HFFc6 (cell line): Measurements from ENCODE around the gene PLEKHN1. TPM values are rescaled to one million over a fixed set of nuclear protein-coding genes. Genes with fewer than 3 reads are reported as not detected.

ENCODE experiments used
- DNase-seq: peaks from one replicate; pipeline ENCODE4 v3.0.0-alpha.2; 2018
- H3K27ac Mint-ChIP-seq: 2 replicates; pipeline ENCODE4 v1.8.0; 2020; ENCODE audit warnings: mild to moderate bottlenecking, mixed read lengths
- H3K27me3 Mint-ChIP-seq: 2 replicates; pipeline ENCODE4 v1.8.0; 2021; ENCODE audit warnings: mild to moderate bottlenecking, moderate library complexity, mixed read lengths; ENCODE audit not compliant: insufficient read depth
- H3K36me3 Mint-ChIP-seq: 2 replicates; pipeline ENCODE4 v1.8.0; 2021; ENCODE audit warnings: low read depth, mixed read lengths
- H3K4me1 Mint-ChIP-seq: 2 replicates; pipeline ENCODE4 v1.8.0; 2020; ENCODE audit warnings: low read depth, mixed read lengths
- H3K4me3 Mint-ChIP-seq: 2 replicates; pipeline ENCODE4 v1.8.0; 2020; ENCODE audit warnings: mild to moderate bottlenecking, moderate library complexity, mixed read lengths
- H3K9me3 Mint-ChIP-seq: 2 replicates; pipeline ENCODE4 v1.8.0; 2020; ENCODE audit warnings: mild to moderate bottlenecking, mixed read lengths
- total RNA-seq, 6 experiments: library from RNA; stranded (reverse); fragmentation: NEBNext Ultra II Directional; extraction: Animal tissue kit (Norgen Biotek cat#: 25700); gene quantifications; 2 replicates in 1 of 6; 3 replicates in 5 of 6; pipeline ENCODE4 v1.2.3, GENCODE V29; 2021
- TF ChIP-seq, protein P1 (sequence below): fragments of 200-600 bp; sonication (generic); IDR thresholded peaks from 2 replicates; pipeline ENCODE4 v1.5.0; 2021; ENCODE audit warnings: antibody characterized with exemption, mild to moderate bottlenecking

Gene PLEKHN1
- total RNA-seq, 6 experiments from 2014 or later, result 5.2 to 6.9 (median 6.0) TPM

DNA sequence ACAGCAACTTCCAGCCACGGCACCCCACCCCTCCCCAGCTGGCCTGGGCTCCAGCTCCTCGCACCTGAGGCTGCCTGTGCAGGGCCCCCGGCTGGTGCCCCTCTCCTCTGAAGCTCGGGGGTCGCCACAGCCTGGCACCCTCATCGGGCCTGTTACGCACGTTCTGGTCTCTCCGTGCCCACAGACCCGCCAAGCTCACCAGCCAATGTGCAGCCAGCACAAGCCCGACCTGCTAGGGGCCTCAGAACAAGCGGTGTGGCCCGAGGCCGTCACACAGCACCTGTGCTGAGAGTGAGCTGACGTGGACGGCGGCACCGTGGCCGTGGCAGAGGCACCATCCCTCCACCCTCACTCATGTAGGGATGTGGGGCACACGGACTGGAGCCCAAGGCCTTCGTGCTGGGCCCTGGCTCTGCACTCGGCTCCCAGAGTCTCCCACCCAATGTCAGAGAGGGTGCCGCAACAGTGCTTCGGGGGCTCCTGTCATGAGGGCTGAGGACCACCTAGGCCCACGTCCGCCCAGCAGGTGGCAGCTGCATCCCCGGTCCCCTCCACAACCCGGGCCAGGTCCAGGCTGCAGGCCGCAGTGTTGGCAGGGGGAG, 46.9 kb upstream of the PLEKHN1 start:
- TF ChIP-seq, protein P1, sequence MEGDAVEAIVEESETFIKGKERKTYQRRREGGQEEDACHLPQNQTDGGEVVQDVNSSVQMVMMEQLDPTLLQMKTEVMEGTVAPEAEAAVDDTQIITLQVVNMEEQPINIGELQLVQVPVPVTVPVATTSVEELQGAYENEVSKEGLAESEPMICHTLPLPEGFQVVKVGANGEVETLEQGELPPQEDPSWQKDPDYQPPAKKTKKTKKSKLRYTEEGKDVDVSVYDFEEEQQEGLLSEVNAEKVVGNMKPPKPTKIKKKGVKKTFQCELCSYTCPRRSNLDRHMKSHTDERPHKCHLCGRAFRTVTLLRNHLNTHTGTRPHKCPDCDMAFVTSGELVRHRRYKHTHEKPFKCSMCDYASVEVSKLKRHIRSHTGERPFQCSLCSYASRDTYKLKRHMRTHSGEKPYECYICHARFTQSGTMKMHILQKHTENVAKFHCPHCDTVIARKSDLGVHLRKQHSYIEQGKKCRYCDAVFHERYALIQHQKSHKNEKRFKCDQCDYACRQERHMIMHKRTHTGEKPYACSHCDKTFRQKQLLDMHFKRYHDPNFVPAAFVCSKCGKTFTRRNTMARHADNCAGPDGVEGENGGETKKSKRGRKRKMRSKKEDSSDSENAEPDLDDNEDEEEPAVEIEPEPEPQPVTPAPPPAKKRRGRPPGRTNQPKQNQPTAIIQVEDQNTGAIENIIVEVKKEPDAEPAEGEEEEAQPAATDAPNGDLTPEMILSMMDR, result peak; percentile 17; the same call in 1 of the 2 replicates
- Mint-ChIP-seq H3K4me3 (no peak overlapping the region), H3K9me3 (no peaks in the 10 kb centered on the region), H3K27me3 (peaks cover 15% of the 10 kb centered on the region), H3K4me1 (peaks cover 32% of the 10 kb centered on the region), H3K36me3 (peaks cover 4% of the 10 kb centered on the region; the same call in 1 of the 2 replicates), H3K27ac (no peak overlapping the region)
- no peak for DNase-seq

DNA sequence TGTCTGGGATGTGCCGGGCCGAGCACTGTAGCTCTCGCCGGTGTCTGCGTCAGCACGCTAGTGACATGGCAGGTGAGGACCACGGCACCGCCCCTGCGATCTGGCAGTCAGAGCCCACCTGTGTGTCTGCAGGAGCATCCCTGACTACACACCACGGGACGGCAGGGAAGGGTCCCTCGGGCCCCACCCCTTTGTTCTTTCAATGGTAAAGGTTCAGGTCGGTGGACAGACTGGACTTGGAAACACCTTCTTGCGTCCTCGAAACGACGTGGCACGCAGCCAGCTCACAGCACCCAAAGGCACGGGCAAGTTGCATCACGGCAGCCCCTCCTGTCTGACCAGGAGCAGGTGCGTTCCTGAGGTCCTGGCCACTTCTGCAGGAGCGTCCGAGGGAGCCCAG, 46.3 kb upstream of the PLEKHN1 start:
- peaks cover 11% of the 10 kb centered on the region for H3K27me3 Mint-ChIP-seq
- H3K4me1 Mint-ChIP-seq, result peaks cover 32% of the 10 kb centered on the region
- TF ChIP-seq, protein P1, result no peak

DNA sequence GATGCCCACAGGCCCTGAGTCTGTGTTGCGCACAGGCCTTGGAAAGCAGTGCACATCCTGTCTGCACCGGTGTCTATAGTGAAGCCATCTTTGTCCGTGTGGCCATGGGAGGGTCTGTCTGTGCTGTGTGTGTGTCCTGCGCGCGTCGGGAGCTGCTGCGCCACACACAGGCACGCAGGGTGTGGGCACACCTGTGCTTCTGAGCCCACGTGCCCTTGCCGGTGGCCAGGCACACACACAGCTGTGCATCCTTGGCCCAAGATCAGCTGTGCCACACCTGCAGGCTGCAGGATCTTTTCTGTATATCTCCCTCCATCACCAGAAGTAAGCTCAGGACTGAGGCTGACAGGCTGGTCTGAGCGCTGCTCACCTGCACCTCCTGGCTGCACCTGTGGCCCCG, 45.8 kb upstream of the PLEKHN1 start:
- DNase-seq, result no peak
- Mint-ChIP-seq H3K4me1 (peaks cover 32% of the 10 kb centered on the region), H3K27me3 (peaks cover 7% of the 10 kb centered on the region), H3K4me3 (no peak overlapping the region; the same call in 1 of the 2 replicates), H3K36me3 (peaks cover 4% of the 10 kb centered on the region; the same call in 1 of the 2 replicates), H3K27ac (no peak overlapping the region), H3K9me3 (no peaks in the 10 kb centered on the region)
- TF ChIP-seq, protein P1, result no peak

More for the DNA sequence above, 46.3 kb upstream of the PLEKHN1 start:
- DNase-seq, result no peak
- H3K36me3 Mint-ChIP-seq, result peaks cover 4% of the 10 kb centered on the region; the same call in 1 of the 2 replicates
- H3K4me3 Mint-ChIP-seq, result no peak overlapping the region
- H3K9me3 Mint-ChIP-seq, result no peaks in the 10 kb centered on the region
- no peak overlapping the region for H3K27ac Mint-ChIP-seq

DNA sequence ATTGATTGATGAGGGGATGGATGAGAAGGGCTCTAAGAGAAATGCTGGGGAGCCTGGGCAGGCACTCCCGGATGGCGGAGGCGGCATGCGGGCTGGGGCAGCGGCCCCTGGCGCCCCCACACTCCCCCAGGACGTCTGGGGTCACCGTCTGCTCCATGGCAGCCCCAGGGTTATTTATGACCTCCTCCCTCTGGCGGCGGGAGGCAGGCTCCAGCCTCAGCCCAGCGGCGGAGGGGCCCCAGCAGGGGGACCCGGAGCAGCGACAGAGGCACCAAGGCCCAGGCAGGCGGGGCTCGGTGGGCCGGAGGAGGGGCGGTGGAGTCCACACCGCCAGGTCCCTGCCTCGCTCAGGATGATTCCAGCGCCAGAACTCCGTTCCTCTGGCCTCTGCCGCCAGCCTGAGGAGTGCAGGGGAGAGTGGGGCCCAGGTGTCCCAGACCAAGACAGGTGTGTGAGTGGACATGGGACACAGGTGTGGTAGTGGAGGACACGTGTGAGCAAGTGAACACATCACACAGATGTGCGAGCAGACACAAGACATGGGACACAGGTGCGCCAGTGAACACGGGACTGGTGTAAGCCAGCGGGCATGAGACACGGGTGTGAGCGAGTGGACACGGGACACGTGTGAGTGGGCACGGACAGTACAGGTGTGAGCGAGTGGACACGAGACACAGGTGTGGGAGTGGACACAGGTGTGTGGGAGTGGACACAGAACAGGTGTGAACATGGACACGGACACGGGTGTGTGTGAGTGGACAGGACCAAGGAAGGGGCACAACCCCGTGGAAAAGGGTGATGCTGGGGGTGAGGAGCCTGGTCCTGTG, 45.1 kb upstream of the PLEKHN1 start:
- H3K36me3 Mint-ChIP-seq, result peaks cover 4% of the 10 kb centered on the region; the same call in 1 of the 2 replicates
- no peaks in the 10 kb centered on the region for H3K9me3 Mint-ChIP-seq
- peaks cover 32% of the 10 kb centered on the region for H3K4me1 Mint-ChIP-seq
- peak; percentile 60 for DNase-seq
- TF ChIP-seq, protein P1, result peak; percentile 77
- H3K27me3 Mint-ChIP-seq, result peaks cover under 1% of the 10 kb centered on the region; the same call in 1 of the 2 replicates
- no peak overlapping the region for H3K27ac Mint-ChIP-seq
- H3K4me3 Mint-ChIP-seq, result peak overlapping the region; percentile 39; the same call in 1 of the 2 replicates

DNA sequence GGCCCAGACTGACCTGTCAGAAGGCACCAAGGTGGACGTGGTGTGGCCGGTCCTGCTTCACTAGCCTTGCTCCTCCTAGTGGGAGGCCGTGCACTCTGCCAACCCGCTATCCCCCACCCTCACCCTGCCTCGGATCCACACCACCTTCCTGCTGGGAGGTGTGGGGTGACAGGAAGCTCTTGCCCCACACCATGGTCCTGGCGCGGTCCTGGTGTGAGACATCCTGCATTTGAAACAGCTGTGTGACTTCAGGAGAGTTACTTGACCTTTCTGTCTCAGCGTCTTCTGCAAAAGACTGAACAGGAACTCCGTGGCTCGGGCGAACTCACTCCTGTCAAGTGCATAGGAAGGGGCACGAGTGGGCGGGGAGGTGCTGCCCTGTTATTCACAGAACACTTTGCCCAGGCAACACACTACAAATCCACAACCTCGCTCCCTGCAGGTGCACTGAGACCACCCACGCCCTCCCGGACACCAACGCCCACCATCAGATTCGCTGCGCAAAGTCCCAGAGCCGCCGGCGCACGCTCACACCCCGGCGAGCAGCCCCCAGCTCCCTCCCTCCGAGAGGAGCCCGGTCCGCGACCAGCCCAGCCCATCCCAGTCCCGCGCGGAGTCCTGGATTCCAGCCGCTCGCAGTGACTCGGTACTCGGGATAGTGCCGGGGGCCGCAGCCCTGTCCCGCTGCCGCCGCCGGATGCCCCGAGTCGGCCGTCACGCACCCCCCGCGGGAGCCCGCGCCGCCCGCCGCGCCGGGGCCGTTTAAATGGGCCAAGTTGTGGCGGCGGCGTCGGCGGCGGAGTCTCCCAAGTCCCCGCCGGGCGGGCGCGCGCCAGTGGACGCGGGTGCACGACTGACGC, 42.9 kb upstream of the PLEKHN1 start, which contains the start of gene SAMD11:
SAMD11 (plus strand) TSS at position 793 of the 860 bp plus-strand sequence. CDS start 509 bp downstream, outside the sequence.
- Mint-ChIP-seq H3K4me1 (peaks cover 19% of the 10 kb centered on the region), H3K27ac (no peak within 1 kb of the TSS; the same call in 1 of the 2 replicates), H3K27me3 (no peaks in the 10 kb centered on the region), H3K9me3 (no peaks in the 10 kb centered on the region), H3K4me3 (peak within 1 kb of the TSS; percentile 86), H3K36me3 (peaks cover 4% of the 10 kb centered on the region; the same call in 1 of the 2 replicates)
- DNase-seq, result peak; percentile 74
- TF ChIP-seq, protein P1, result 0 out of 2 replicates have a peak, but pooled peaks have one; percentile 19
